B cell (primary cell): ENCODE data around the gene HLA-C. TPM values are rescaled to one million over a fixed set of nuclear protein-coding genes. Genes with fewer than 3 reads are reported as not detected.

Experiments used
- ATAC-seq: fragments of 200-7000 bp; cut with Tn5 transposase; one replicate; pipeline ENCODE4 v1.10.0; 2021; ENCODE audit warnings: low read depth, mild to moderate bottlenecking, moderate number of reproducible peaks, moderate library complexity
- CTCF ChIA-PET: fragments of 350-600 bp; sonication (Branson Sonifier 250); formaldehyde crosslinking; loops from one replicate; lab custom pipeline; 2021; ENCODE audit warnings: antibody characterized with exemption, inconsistent platforms; lab: Charles Lee
- POLR2A ChIA-PET: fragments of 350-600 bp; sonication (Branson Sonifier 250); formaldehyde crosslinking; loops from one replicate; lab custom pipeline; 2021; ENCODE audit warnings: antibody characterized with exemption; lab: Charles Lee
- DNase-seq: peaks from one replicate; pipeline ENCODE4 v3.0.0; 2013
- H2AFZ ChIP-seq: 2 replicates; pipeline ENCODE4 v1.6.1; 2012; ENCODE audit warnings: mild to moderate bottlenecking, low read depth, low read length; ENCODE audit not compliant: insufficient read depth, poor library complexity, severe bottlenecking
- H3K27ac ChIP-seq, 2 donors: 1 replicate in 1 of 2; 2 replicates in 1 of 2; pipeline ENCODE4 v1.5.1; 2012 to 2013; ENCODE audit warnings: low read length in 2 of 2, mild to moderate bottlenecking in 2 of 2, moderate library complexity in 1 of 2
- H3K27me3 ChIP-seq, 4 experiments: fragments of 200-600 bp in 1 of 4; sonication (generic) in 1 of 4; replicated peaks in 1 of 4; 1 replicate in 2 of 4; 2 replicates in 2 of 4; pipeline versions ENCODE4 v1.6.1 to v1.7.0; 2013 to 2016; ENCODE audit warnings: low read length in 3 of 4, mild to moderate bottlenecking in 2 of 4, mixed read lengths in 1 of 4, moderate library complexity in 1 of 4; ENCODE audit not compliant: insufficient read depth in 4 of 4, control insufficient read depth in 3 of 4; ENCODE audit errors: control extremely low read depth in 1 of 4
- H3K36me3 ChIP-seq, 2 experiments: replicated peaks in 1 of 2; 1 replicate in 1 of 2; 2 replicates in 1 of 2; pipeline versions ENCODE4 v1.6.1 to v1.7.1; 2013; ENCODE audit warnings: low read length in 1 of 2; ENCODE audit not compliant: insufficient read depth in 2 of 2, control insufficient read depth in 1 of 2; ENCODE audit errors: control extremely low read depth in 1 of 2, extremely low read depth in 1 of 2
- H3K4me1 ChIP-seq, 2 donors: fragments of 200-600 bp in 1 of 2; sonication (generic) in 1 of 2; 1 replicate in 1 of 2; 2 replicates in 1 of 2; pipeline versions ENCODE4 v1.5.1 to v1.6.1; 2013 to 2017; ENCODE audit warnings: low read length in 2 of 2; ENCODE audit not compliant: control insufficient read depth in 2 of 2, insufficient read depth in 2 of 2
- H3K4me2 ChIP-seq: replicated peaks from 2 replicates; pipeline ENCODE3; 2012; ENCODE audit warnings: mild to moderate bottlenecking, low read depth, low read length; ENCODE audit not compliant: poor library complexity, severe bottlenecking
- H3K4me3 ChIP-seq, 5 experiments: fragments of 200-600 bp in 1 of 5; sonication (generic) in 1 of 5; 1 replicate in 3 of 5; 2 replicates in 2 of 5; pipeline versions ENCODE4 v1.5.1 to v1.7.0; 2011 to 2016; ENCODE audit warnings: low read length in 4 of 5, mild to moderate bottlenecking in 4 of 5, low read depth in 2 of 5, control low read depth in 1 of 5, moderate library complexity in 1 of 5; ENCODE audit not compliant: insufficient read depth in 1 of 5; ENCODE audit errors: control extremely low read depth in 1 of 5, extremely low read depth in 1 of 5
- H3K79me2 ChIP-seq: fragments of 200-600 bp; sonication (generic); one replicate; pipeline ENCODE4 v1.6.0; 2016; ENCODE audit warnings: low read length; ENCODE audit not compliant: control insufficient read depth, insufficient read depth
- H3K9ac ChIP-seq: fragments of 200-600 bp; sonication (generic); 2 replicates; pipeline ENCODE4 v1.6.1; 2017; ENCODE audit warnings: mild to moderate bottlenecking, low read length, moderate library complexity
- H3K9me3 ChIP-seq, 3 donors: one replicate each; pipeline versions ENCODE4 v1.6.1 to v1.7.1; 2013; ENCODE audit warnings: low read length in 2 of 3; ENCODE audit not compliant: control insufficient read depth in 2 of 3, insufficient read depth in 1 of 3; ENCODE audit errors: control extremely low read depth in 1 of 3
- H4K20me1 ChIP-seq: 2 replicates; pipeline ENCODE4 v1.6.0; 2012; ENCODE audit warnings: mild to moderate bottlenecking, low read length; ENCODE audit not compliant: insufficient read depth, control insufficient read depth, poor library complexity, severe bottlenecking
- H3K27ac Mint-ChIP-seq: one replicate; pipeline ENCODE4 v1.8.0; 2021; ENCODE audit warnings: mixed read lengths
- H3K27me3 Mint-ChIP-seq: one replicate; pipeline ENCODE4 v1.8.0; 2021; ENCODE audit warnings: mixed read lengths
- H3K4me1 Mint-ChIP-seq: one replicate; pipeline ENCODE4 v1.8.0; 2021; ENCODE audit warnings: mixed read lengths
- H3K4me3 Mint-ChIP-seq: one replicate; pipeline ENCODE4 v1.8.0; 2021; ENCODE audit warnings: mixed read lengths
- H3K9me3 Mint-ChIP-seq: one replicate; pipeline ENCODE4 v1.8.0; 2022; ENCODE audit warnings: mixed read lengths; ENCODE audit not compliant: insufficient read depth
- EZH2 ChIP-seq: IDR thresholded peaks from 2 replicates; pipeline ENCODE4 v1.6.1; 2012; ENCODE audit warnings: borderline replicate concordance, low read depth, mild to moderate bottlenecking, moderate library complexity, low read length; ENCODE audit not compliant: insufficient read depth, poor library complexity, severe bottlenecking
- WGBS: methylation state at CpG from one replicate; pipeline ENCODE4 v1.1.5; 2013; ENCODE audit warnings: missing lambda C conversion rate; ENCODE audit not compliant: insufficient coverage; 5-methylcytosine and 5-hydroxymethylcytosine counted together
- intact Hi-C: fragments of 100-400 bp; cut with micrococcal nuclease; formaldehyde crosslinking; loops from one replicate; pipeline ENCODE4 v1.10.0; 2022
- polyA plus RNA-seq: library from polyadenylated mRNA; depleted of rRNA; stranded (reverse); fragments of >200 nt; gene quantifications from 2 replicates; pipeline ENCODE4 v1.2.3, GENCODE V29; 2012
- total RNA-seq, 2 donors: library from RNA; stranded (reverse); fragments of 120-200 nt in 1 of 2; gene quantifications; 1 replicate in 1 of 2; 2 replicates in 1 of 2; pipeline versions ENCODE4 v1.2.3 to v1.2.4, GENCODE V29; 2013 to 2022
- TF ChIP-seq, protein P1 (sequence below): fragments of 200-600 bp; IDR thresholded peaks from one replicate; pipeline ENCODE4 v1.8.0; 2022; ENCODE audit warnings: antibody characterized with exemption, mild to moderate bottlenecking

HLA-C gene
- total and polyA plus RNA-seq, 2 donors (not counting 1 experiment from before 2014, with no cell fraction given): 998 to 1,983 TPM

DNA sequence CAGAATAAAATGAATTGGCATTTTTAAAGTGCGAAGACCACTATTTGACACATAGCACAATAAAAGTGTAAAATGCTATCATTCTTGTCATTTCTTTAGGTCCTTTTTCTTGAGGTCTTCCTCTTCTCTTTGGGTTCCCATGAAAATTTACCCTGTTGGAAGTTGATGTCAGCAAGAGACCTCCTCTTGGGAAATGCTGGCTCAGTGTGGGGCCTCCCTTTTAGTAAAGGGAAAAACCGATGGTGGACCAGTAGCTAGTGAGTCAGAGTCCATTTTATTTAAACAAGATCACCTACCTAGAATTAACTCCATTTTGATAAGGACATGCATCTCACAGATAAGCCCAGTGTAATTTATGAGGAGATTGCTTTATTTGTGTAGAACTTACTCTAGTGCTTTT, 37.7 kb upstream of the HLA-C start:
- Histone ChIP-seq H3K27ac (no peak overlapping the region), H2AFZ (no peak overlapping the region), H3K27me3 (peaks cover 0 to 12% (median 4%) of the 10 kb centered on the region in 4 experiments), H3K36me3 (no peaks in the 10 kb centered on the region), H3K9me3 (peaks cover 0 to 4% (median 0%) of the 10 kb centered on the region in 3 donors), H3K79me2 (no peaks in the 10 kb centered on the region), H3K9ac (no peak overlapping the region), H3K4me1 (peaks cover 0 to 16% of the 10 kb centered on the region in 2 donors), H3K4me3 (no peak overlapping the region), H3K4me2 (no peak overlapping the region), H4K20me1 (no peaks in the 10 kb centered on the region)
- intact Hi-C loops: loop anchor here (1.0 to 5.0 kb wide), 2 partner anchors 12 to 43 kb away; no protein-coding TSS in a partner anchor
- POLR2A ChIA-PET: no interaction called here
- no peak for DNase-seq
- WGBS: no CpG with 5 or more reads among the region's 2 CpGs
- Mint-ChIP-seq H3K4me3 (peak overlapping the region; percentile 93), H3K9me3 (no peaks in the 10 kb centered on the region), H3K4me1 (peaks cover 7% of the 10 kb centered on the region), H3K27me3 (peaks cover 15% of the 10 kb centered on the region), H3K27ac (no peak overlapping the region)
- ATAC-seq: no peak
- CTCF ChIA-PET: interaction anchor here (1.5 kb wide), 1 partner anchor 10 kb away, joined by 3 read pairs; no protein-coding TSS in a partner anchor
- TF ChIP-seq, protein P1, sequence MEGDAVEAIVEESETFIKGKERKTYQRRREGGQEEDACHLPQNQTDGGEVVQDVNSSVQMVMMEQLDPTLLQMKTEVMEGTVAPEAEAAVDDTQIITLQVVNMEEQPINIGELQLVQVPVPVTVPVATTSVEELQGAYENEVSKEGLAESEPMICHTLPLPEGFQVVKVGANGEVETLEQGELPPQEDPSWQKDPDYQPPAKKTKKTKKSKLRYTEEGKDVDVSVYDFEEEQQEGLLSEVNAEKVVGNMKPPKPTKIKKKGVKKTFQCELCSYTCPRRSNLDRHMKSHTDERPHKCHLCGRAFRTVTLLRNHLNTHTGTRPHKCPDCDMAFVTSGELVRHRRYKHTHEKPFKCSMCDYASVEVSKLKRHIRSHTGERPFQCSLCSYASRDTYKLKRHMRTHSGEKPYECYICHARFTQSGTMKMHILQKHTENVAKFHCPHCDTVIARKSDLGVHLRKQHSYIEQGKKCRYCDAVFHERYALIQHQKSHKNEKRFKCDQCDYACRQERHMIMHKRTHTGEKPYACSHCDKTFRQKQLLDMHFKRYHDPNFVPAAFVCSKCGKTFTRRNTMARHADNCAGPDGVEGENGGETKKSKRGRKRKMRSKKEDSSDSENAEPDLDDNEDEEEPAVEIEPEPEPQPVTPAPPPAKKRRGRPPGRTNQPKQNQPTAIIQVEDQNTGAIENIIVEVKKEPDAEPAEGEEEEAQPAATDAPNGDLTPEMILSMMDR: no peak
- no peak for TF ChIP-seq EZH2

DNA sequence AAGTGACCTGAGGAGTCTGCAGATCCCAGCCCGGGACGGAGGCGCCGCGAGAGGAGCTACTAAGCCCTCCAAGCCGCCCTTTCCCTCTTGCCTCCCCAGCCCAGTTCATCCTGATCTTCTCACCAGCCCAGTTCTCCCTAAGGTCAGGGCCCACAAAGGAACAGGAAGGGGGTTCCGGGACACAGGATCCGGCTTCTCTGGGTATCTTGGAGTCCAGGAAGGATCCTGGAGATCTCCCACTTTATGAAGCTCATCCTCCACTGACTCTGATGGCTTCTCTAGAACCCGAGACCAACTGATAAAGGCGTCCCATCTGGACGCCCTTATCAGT, 36.9 kb upstream of the HLA-C start:
- ChIA-PET POLR2A (interaction anchor here (0.7 to 1.7 kb wide), 3 partner anchors 35 to 46 kb away, joined by 3 to 5 read pairs (median 4); no protein-coding TSS in a partner anchor), CTCF (interaction anchor here (1.1 to 1.6 kb wide), 5 partner anchors 9 to 58 kb away, joined by 3 to 4 read pairs (median 4); no protein-coding TSS in a partner anchor)
- intact Hi-C loops: loop anchor here (1.0 to 5.0 kb wide), 2 partner anchors 37 to 43 kb away; partner anchors contain the start of gene HLA-C
- H3K9me3 ChIP-seq: peaks cover 0 to 4% (median 0%) of the 10 kb centered on the region in 3 donors
- no peaks in the 10 kb centered on the region for H3K9me3 Mint-ChIP-seq
- TF ChIP-seq EZH2: no peak
- TF ChIP-seq, protein P1: no peak
- peaks cover 0 to 16% of the 10 kb centered on the region in 2 donors for H3K4me1 ChIP-seq
- H3K27me3 Mint-ChIP-seq: peaks cover 15% of the 10 kb centered on the region
- ATAC-seq: no peak
- 42% methylated on average over 9 of the region's 11 CpGs for whole genome bisulfite sequencing
- no peaks in the 10 kb centered on the region for H4K20me1 ChIP-seq
- H3K4me3 Mint-ChIP-seq: peak overlapping the region; percentile 93
- DNase-seq: no peak
- peaks cover 0 to 12% (median 2%) of the 10 kb centered on the region in 4 experiments for H3K27me3 ChIP-seq
- no peaks in the 10 kb centered on the region for H3K79me2 ChIP-seq
- H3K4me1 Mint-ChIP-seq: peaks cover 7% of the 10 kb centered on the region
- peak overlapping the region; percentile 93 for H3K4me2 ChIP-seq
- H3K36me3 ChIP-seq: no peaks in the 10 kb centered on the region
- peak overlapping the region; percentile 97 for H2AFZ ChIP-seq
- H3K4me3 ChIP-seq: peak overlapping the region in 4 of 5 experiments; percentile 67 to 82 (median 70)
- H3K27ac Mint-ChIP-seq: no peak overlapping the region
- H3K27ac ChIP-seq: no peak overlapping the region
- peak overlapping the region; percentile 78 for H3K9ac ChIP-seq
